NCI-H460 (cell line): ENCODE data around the gene SLC43A2. TPM values are rescaled to one million over a fixed set of nuclear protein-coding genes. Genes with fewer than 3 reads are reported as not detected.
"Not testable (repeated sequence)": the region's sequence is repeated elsewhere in the genome, so short reads cannot be mapped to it uniquely, and the experiment has no call there.

ENCODE experiments used
- DNase-seq: peaks from one replicate; pipeline ENCODE4 v3.0.0-alpha.2; 2016; ENCODE audit warnings: low read depth; ENCODE audit errors: extremely low read depth
- small RNA-seq, 2 experiments: library from RNA; depleted of rRNA; stranded (forward); fragments of <200 nt; gene quantifications; one replicate each; pipeline ENCODE3, GENCODE V24; 2014
- total RNA-seq: library from RNA; depleted of rRNA; stranded (reverse); fragments of >200 nt; shearing (Covaris generic); gene quantifications from 2 replicates; pipeline ENCODE4 v1.2.3, GENCODE V29; 2014; rRNA removed

The SLC43A2 gene
- total RNA-seq, 1 experiment from 2014 or later, result 1.3 TPM

GRCh38 chr17:1548032-1548431 lies 80.6 kb downstream of the SLC43A2 start:
- DNase-seq, result no peak

- DNase-seq, result no peak
These were observed 82.2 kb downstream of the SLC43A2 start for GRCh38 chr17:1546292-1546922.

GRCh38 chr17:1545618-1546017 lies 83.0 kb downstream of the SLC43A2 start:
- no peak for DNase-seq

- no peak for DNase-seq
These were observed 86.3 kb downstream of the SLC43A2 start for GRCh38 chr17:1542316-1542715.

- DNase-seq, result no peak
These were observed 87.2 kb downstream of the SLC43A2 start for GRCh38 chr17:1541367-1541904.

GRCh38 chr17:1539811-1540210 lies 88.8 kb downstream of the SLC43A2 start:
- DNase-seq, result no peak

GRCh38 chr17:1535737-1536136 lies 92.9 kb downstream of the SLC43A2 start:
- DNase-seq, result no peak

- no peak for DNase-seq
These were observed 94.8 kb downstream of the SLC43A2 start for GRCh38 chr17:1533661-1534325.

GRCh38 chr17:1532836-1533602 lies 95.6 kb downstream of the SLC43A2 start:
- no peak for DNase-seq

- DNase-seq, result no peak
These were observed 98.8 kb downstream of the SLC43A2 start for GRCh38 chr17:1529863-1530262.

GRCh38 chr17:1526876-1527275 lies 101.8 kb downstream of the SLC43A2 start:
- not testable (repeated sequence) for DNase-seq

- DNase-seq, result no peak
These were observed 106.0 kb downstream of the SLC43A2 start for GRCh38 chr17:1522626-1523025.

- no peak for DNase-seq
These were observed 107.5 kb downstream of the SLC43A2 start for GRCh38 chr17:1521086-1521640.

- DNase-seq, result no peak
These were observed 109.0 kb downstream of the SLC43A2 start for GRCh38 chr17:1519678-1520077.

Small RNA genes within 50 kb of the gene (small RNA-seq; reads per million reads assigned to genes)
- 0 to 0.06 reads per million in 2 experiments for gene RN7SL105P

Other genes with a start within 250 kb of the SLC43A2 start
- 417 and 518 TPM in 2 replicates for gene YWHAE, start 228.6 kb downstream of the SLC43A2 start, total RNA-seq
- gene CRK, start 172.6 kb downstream of the SLC43A2 start, total RNA-seq, result 73.2 and 74.7 TPM in 2 replicates
- gene MYO1C, start 136.1 kb downstream of the SLC43A2 start, total RNA-seq, result 76.2 and 78.8 TPM in 2 replicates
- 20.0 and 35.9 TPM in 2 replicates for gene INPP5K, start 112.2 kb downstream of the SLC43A2 start, total RNA-seq
- gene PITPNA, start 66.0 kb downstream of the SLC43A2 start, total RNA-seq, result 26.6 and 28.4 TPM in 2 replicates
- 0.23 TPM in 1 of 2 replicates, not detected in the other for gene SCARF1, start 16.9 kb upstream of the SLC43A2 start, total RNA-seq
- 1.2 and 2.1 TPM in 2 replicates for gene RILP, start 21.0 kb upstream of the SLC43A2 start, total RNA-seq
- 112 and 113 TPM in 2 replicates for gene PRPF8, start 56.0 kb upstream of the SLC43A2 start, total RNA-seq
- gene TLCD2, start 81.5 kb upstream of the SLC43A2 start, total RNA-seq, result 0.98 and 1.6 TPM in 2 replicates
- 12.2 and 12.6 TPM in 2 replicates for gene WDR81, start 95.9 kb upstream of the SLC43A2 start, total RNA-seq
- 0.09 TPM in 1 of 2 replicates, not detected in the other for gene SERPINF2, start 114.0 kb upstream of the SLC43A2 start, total RNA-seq
- gene SERPINF1, start 133.2 kb upstream of the SLC43A2 start, total RNA-seq, result not detected in 2 replicates
- gene SMYD4, start 201.1 kb upstream of the SLC43A2 start, total RNA-seq, result 5.3 and 6.5 TPM in 2 replicates
- 11.3 and 19.3 TPM in 2 replicates for gene RPA1, start 201.2 kb upstream of the SLC43A2 start, total RNA-seq